NCI-H524 treated with DMSO at 0.1 percent for 48 hours (cell line): ENCODE results near the gene RBM10.

Experiments
- DNase-seq: peaks from one replicate; lab custom pipeline; 2025; lab: John Stamatoyannopoulos, UW

The RBM10 gene

DNA sequence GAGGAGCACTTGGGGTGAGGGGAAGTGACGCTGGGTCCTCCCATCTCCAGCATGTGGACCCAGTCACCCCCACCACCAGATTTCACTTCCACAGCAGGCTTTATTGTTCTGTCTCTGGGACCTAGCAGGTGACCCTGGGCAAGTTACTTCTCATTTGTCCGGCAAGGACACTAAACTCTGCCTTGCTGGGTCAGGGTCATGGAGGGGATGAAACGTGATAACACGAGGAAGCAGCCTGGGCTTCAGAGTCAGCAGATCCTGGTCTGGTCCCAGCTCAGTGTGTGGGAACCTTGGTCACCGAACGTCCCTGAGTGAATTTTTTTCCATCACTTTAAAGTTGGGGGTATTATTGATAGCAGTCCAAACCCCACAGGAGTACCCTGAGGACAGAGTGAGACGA, 52.5 kb downstream of the RBM10 start:
- DNase-seq: no peak

DNA sequence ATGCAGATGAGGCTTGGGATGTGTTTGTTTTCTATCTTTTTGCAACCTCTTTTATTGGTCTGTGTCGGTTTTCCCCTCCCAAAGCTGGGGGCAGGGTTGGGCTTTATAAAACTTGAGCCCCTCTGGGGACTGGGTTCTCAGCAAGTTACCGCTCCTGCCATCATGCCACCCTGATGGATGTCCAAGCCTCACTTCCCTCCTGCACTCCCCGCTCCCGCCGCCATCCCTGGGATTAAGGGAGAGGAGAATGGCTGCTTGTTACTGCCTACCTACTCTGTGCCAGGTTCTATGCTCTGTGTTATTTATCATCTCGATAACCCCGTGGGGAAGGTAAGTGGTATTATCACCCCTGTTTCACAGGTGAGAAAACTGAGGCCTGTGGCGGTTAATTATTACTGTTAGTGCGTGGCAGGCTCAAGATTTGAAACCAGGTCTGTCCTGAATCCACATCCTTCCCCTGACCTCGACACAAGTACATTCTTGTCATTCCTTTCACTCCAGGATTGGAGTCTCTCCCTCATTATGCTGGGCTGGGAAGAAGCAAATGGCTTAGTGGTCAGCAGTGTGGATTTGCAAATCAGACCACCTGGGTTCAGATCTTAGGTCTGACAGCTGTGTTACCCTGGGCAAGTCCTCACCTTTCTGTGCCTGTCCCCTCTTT, 53.1 kb downstream of the RBM10 start:
- DNase-seq: no peak

DNA sequence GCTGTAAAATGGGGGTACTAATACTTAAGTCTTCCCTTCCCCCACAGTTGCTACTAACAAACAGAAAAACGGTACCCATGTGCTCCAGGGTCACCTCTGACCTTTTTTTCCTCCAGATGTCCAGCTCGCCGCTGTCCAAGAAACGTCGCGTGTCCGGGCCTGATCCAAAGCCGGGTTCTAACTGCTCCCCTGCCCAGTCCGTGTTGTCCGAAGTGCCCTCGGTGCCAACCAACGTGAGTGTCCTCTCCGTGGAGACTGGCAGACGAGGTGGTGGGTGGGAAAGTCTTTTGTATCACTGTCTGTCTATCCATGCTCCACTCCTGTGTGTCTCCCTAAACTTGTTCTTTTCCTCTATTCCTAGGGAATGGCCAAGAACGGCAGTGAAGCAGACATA, 53.7 kb downstream of the RBM10 start:
- no peak for DNase-seq

DNA sequence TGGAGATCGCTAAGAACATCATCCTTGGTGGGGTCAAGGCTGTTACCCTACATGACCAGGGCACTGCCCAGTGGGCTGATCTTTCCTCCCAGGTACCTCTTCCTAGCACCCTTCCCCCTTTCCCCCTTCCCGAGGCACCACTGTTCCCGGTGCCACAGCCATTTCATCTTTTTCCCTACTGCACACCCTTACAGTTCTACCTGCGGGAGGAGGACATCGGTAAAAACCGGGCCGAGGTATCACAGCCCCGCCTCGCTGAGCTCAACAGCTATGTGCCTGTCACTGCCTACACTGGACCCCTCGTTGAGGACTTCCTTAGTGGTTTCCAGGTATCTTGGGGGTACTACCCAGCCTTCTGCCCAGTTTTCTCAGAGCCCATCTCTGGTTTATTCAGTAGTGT, 54.3 kb downstream of the RBM10 start:
- no peak for DNase-seq

DNA sequence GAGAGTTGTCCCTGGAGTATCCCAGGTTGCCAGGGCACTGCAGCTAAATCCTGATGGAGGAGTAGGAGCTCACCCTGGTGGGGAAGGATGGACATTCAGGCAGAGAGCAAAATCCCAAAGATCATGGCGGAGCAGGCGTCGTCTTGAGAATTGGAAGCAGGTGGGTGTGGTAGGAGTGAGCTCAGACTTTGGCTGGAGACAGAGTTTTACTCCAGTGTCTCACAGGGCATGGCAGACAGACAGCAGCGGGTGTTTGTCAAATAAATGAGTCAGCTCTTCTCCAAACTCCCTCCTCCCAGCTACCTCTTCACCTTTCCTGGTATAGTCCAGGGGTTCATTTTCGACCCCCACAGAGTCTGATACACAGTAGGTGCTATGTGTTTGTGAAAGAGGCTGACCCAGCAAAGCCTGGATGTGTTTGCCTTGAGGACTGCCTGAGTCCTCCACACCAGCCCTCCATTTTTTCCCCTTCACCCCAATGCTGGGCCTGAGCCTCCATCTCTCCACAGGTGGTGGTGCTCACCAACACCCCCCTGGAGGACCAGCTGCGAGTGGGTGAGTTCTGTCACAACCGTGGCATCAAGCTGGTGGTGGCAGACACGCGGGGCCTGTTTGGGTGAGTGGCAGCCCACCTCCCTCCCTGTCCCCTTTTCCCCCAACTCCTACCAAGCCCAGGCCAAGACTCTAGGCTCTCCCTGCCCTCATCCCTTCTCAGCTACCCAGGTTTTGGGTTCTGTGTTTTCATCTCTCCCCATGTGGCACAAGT, 55.5 kb downstream of the RBM10 start:
- DNase-seq: no peak

DNA sequence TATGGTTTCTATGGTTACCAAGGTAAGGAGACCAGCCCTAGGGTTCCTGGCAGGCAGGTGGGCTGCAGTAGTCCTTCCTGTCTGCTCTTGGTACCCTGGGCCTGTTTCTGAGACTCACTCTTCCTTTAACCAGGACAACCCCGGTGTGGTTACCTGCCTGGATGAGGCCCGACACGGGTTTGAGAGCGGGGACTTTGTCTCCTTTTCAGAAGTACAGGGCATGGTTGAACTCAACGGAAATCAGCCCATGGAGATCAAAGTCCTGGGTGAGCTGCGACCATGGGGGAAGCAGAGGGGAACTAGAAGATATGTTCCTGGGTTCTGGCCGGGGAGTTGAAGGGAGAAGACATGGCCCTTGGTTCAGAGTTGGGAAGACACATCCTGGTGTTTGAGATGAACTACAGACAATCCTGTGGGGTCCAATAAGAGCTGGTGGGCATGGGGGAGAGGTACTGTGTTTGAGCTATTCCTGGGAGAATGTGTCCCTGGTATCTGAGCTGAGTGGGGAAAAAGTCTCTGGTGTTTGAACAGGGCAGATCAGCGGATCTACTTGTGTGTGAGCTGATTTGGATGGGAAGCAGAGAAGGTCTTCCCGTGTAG, 56.4 kb downstream of the RBM10 start:
- DNase-seq: no peak

DNA sequence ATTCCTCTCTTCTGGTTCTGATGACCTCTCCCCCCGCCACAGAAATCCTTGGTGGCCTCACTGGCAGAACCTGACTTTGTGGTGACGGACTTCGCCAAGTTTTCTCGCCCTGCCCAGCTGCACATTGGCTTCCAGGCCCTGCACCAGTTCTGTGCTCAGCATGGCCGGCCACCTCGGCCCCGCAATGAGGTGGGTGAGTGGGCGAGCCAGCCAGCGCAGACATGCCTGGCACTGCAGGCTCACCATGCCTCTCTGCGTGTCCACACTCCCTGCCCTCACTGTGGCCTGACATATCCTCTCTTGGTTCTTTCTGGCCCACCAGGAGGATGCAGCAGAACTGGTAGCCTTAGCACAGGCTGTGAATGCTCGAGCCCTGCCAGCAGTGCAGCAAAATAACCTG, 57.3 kb downstream of the RBM10 start:
- DNase-seq: no peak

DNA sequence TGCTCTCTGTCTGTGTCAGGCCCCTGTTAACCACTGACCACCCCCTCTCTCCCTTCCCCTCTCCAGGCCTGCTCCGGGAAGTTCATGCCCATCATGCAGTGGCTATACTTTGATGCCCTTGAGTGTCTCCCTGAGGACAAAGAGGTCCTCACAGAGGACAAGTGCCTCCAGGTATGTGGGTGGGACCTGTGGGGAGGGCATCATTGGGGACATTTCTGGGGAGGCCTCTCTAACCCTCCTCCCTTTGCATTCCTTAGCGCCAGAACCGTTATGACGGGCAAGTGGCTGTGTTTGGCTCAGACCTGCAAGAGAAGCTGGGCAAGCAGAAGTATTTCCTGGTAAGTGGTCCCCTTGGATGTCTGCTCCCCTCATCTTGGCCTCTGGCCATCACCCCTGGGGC, 57.9 kb downstream of the RBM10 start:
- DNase-seq: no peak

DNA sequence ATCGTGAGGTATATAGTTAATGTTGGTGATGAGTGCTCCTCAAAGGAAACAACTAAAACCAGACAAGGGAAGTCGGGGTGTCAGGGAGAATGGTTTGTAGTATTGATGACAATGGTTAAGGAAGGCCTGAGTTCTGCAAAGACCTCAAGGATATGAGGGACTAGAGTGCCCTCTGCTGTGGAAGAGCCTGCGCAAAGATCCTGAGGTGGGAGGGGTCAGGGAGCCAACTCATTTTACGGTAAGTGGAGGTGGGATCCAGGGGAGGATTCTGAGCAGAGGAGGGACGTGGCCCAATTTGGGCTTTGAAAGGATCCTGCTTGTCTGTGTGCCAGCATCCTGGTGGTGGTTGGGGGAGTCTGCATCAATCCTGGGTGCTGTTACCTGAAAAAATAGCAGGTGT, 59.9 kb downstream of the RBM10 start:
- no peak for DNase-seq

DNA sequence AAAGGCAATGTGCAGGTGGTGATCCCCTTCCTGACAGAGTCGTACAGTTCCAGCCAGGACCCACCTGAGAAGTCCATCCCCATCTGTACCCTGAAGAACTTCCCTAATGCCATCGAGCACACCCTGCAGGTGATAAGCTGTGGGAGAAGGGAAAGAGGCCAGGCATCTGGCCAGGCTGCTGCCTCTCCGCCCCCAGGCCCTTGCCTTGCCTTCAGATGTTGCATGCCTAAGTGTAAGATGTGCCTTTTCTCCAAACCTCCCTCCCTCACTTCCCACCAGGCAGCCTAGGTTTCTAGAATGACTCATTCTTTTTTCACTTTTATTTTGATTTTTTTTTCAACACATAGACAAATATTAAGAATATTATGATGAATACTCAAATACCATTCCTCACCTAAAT, 61.3 kb downstream of the RBM10 start:
- no peak for DNase-seq

DNA sequence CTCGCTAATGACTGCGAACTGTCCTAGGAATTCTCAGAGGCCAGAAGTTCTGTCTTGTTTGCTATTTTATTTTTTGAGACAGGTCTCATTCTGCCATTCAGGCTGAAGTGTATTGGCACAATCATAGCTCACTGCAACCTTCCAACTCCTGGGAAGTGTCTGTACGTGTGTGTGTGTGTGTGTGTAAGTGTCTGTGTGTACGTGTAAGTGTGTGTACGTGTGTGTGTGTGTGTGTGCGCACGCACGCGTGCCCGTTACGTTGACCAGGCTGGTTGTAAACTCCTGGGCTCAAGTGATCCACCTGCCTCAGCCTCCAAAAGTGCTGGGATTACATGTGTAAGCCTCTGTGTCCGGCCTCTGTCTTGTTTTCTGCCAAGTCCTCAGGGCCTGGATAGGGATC, 63.1 kb downstream of the RBM10 start:
- DNase-seq: no peak

DNA sequence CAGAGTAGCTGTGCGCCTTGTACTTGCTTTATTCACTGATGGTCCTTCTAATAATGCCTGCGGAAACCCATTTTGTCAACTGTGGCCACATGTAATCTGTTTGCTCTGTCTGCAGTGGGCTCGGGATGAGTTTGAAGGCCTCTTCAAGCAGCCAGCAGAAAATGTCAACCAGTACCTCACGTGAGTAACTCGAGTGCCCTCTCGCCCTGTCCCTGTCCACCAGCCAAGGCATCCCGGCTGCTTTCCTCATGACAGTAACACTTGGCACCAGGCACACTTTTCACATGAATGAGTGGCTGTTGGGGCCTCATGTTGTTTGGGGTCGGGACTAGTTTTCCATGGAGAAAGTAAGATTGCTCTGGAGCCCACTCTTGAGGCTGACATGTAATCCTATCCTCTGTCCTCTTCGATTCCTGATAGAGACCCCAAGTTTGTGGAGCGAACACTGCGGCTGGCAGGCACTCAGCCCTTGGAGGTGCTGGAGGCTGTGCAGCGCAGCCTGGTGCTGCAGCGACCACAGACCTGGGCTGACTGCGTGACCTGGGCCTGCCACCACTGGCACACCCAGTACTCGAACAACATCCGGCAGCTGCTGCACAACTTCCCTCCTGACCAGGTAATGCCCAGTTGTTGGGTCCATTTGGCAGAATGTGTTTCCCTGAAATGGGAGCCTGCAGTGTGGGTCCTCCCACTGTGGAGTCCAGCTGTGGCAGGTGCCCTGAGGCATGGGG, 64.7 kb downstream of the RBM10 start:
- no peak for DNase-seq

DNA sequence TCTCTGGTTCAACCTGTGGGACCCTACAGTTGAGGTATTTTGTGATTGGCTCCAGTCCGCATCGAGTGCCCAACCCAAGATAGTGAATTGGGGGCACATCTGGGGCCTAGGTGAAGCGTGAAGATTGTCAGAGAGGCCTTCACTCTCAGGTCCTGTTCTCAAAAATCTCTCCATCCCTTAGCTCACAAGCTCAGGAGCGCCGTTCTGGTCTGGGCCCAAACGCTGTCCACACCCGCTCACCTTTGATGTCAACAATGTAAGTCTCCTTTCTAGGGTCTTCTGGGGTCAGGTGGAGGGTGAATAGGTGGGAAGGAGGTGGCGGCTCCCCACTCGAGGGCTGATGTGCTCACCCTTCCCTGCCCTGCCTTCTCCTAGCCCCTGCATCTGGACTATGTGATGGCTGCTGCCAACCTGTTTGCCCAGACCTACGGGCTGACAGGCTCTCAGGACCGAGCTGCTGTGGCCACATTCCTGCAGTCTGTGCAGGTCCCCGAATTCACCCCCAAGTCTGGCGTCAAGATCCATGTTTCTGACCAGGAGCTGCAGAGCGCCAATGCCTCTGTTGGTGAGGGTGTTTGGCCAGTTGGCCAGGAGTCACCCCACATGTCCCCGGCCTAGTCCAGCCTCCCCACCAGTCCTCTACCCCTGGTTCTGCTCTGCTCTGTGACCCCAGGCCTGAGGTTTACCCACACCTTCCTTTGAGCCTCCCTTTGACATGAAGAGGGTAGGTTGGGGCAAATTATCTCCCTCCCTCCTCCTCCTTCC, 65.8 kb downstream of the RBM10 start:
- no peak for DNase-seq

DNA sequence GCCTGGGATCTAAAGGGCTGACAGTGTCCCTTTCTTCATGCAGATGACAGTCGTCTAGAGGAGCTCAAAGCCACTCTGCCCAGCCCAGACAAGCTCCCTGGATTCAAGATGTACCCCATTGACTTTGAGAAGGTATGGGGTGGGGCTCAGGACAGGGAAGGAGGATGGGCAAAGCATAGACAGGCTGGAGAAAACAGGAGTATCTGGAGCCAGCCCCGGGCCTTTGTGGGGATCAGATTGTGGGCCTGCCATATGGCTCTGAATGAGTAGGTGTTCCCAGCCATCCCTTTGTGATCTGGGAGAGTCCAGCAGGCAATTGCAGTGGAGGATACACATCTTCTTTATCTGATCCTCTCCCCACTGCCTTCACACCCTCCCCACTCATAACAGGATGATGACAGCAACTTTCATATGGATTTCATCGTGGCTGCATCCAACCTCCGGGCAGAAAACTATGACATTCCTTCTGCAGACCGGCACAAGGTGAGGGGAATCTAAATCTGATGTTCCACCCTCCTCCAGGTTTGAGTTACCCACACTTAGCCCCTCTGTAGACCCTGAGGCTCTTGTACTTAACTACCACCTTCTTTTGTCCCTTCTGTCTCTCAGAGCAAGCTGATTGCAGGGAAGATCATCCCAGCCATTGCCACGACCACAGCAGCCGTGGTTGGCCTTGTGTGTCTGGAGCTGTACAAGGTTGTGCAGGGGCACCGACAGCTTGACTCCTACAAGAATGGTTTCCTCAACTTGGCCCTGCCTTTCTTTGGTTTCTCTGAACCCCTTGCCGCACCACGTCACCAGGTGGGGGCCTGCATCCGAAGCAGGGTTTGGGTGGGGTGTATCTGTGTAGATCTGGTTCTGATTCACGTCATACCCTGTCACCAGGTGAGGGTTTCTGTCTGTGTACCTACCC, 67.6 kb downstream of the RBM10 start:
- DNase-seq: no peak

DNA sequence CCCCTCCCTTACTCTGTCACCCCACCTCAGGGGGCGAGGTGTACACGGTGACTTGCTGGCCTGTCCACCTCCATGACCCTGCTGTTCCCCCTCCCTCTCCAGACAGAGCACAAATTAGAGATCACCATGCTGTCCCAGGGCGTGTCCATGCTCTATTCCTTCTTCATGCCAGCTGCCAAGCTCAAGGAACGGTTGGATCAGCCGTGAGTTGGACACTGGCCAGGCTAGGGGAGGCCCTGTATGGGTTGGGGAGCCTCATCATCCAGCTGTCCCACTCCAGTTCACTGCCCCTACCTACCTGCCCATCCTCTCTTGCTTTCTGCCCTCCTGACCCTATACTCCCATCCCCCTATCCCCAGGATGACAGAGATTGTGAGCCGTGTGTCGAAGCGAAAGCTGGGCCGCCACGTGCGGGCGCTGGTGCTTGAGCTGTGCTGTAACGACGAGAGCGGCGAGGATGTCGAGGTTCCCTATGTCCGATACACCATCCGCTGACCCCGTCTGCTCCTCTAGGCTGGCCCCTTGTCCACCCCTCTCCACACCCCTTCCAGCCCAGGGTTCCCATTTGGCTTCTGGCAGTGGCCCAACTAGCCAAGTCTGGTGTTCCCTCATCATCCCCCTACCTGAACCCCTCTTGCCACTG, 69.5 kb downstream of the RBM10 start:
- DNase-seq: no peak

DNA sequence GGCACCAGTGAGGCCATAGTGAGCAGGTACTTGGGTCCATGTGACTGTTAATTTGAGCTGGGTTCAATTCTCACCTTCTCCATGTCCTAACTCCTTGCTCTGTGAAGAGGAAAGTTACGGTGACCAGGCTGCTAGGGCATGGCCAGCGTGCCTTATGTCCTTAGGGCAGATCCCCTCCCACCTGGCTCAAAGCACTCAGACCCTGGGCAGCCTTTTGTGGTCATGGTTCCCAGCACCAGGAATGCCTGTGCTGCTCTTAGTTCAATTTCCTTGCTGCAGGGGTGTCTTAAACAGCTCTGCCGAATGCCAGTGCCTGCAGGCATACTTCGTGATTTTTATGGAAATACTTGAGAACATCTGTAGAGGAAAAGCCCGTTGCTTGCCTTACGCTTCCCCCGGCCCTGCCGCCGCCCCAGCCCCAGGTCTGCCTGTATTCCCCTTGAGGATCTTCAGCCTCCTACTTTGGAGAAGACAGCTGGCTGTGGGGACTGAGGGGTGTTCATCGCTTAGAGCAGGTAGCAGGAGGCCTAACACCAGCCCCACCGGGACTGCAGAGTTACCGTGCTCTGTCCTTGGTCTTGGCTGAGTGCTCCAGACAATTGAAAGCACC, 70.4 kb downstream of the RBM10 start:
- DNase-seq: no peak

DNA sequence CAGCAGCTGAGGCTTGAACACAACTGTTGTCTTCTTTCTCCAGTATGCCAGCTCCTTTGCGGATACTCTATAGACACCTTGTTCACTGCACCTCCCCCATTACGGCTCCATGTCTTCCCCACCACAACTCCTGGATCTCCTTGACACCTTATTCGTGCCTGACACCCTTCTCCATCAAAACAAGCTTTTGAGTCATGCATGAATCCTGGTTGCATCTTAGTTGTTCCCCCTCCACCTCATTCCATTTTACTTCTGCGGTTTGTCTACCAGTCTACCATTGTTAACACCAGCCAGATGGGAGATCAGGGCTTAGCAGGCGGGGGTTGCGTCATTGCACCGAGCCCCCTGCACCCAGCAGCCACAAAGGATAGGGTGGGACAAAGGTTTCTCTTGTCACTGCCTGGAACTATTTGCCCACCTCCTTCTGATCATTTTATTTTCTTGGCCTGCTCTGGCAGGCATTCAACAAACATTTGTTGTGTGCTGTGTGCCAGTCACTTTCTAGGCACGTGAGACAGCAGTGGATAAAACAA, 71.4 kb downstream of the RBM10 start:
- DNase-seq: no peak

DNA sequence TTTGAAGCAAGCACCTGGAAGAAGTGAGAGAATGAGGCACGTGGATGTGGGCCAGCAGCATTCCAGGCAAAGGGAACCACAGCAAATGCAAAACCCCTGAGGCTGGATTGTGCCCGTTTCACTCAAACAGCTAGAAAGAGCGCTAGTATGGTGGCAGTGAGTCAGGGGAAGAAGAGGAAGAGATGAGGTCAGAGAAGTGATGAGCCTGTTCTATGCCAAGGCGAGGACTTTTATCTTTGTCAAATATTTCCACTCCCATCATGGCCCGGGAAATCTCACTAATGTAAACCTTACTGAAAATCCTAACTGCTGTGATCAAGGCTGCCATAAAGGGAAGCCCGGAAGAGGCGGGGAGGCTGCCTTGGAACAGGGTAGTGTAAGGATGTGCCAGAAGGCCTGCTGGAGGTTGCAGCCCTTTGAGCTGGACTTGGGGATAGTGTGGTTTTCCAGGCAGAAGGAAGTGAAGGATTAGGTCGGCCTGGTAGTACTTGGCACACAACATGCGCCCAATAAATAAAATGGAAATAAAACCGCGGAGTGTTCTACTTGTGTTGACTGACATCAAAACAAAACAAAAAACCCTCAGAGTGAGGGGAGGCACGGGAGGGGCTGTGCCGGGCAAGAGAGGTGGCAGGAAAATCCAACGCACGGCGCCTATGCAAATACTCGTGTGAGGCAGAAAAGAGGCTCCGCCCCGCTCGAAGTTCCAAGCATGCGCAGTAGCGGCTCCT, 72.3 kb downstream of the RBM10 start:
- DNase-seq: no peak

DNA sequence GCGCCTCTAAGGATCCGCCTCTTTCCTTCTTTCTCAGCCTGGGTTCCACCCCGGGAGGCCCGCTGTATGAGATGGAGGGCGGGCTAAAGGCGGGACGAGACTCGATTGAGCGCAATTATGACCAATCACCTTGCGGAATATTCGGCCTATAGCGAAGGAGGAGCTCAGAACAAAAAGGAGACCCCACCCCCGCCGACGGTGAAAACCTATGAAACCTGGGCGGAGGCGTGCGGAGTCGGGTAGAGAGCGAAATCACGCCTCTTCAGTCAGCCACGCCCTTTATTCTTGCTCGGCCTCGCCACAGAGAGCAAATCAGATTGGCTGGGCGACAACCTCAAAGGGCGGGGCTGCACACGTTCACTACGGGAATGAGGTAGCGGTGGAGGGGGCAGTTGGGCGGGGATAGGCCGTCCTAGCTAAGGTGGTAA, 72.8 kb downstream of the RBM10 start:
- DNase-seq: peak; percentile 95
